Neural cell (in vitro differentiated cells): ENCODE results near the gene ELOB. TPM values are rescaled to one million over a fixed set of nuclear protein-coding genes. Genes with fewer than 3 reads are reported as not detected.

Experiments used
- H2AFZ ChIP-seq: fragments of 200-600, 300-800 bp; sonication (generic), shearing (Covaris generic); 2 replicates; pipeline ENCODE4 v1.6.0; 2014; ENCODE audit warnings: low read depth, mild to moderate bottlenecking, antibody characterized with exemption, low read length, moderate library complexity
- H3F3A ChIP-seq: fragments of 200-600 bp; shearing (Covaris generic); 2 replicates; pipeline ENCODE4 v1.6.1; 2016; ENCODE audit warnings: mild to moderate bottlenecking, moderate library complexity, mixed read lengths, antibody characterized with exemption, low read length; ENCODE audit not compliant: insufficient read depth, poor library complexity, severe bottlenecking
- H3K27ac ChIP-seq: fragments of 200-600, 300-800 bp; sonication (generic), shearing (Covaris generic); 2 replicates; pipeline ENCODE4 v1.5.1; 2014; ENCODE audit warnings: mild to moderate bottlenecking, low read length, moderate library complexity
- H3K27me3 ChIP-seq: fragments of 300-800, 200-600 bp; sonication (generic), shearing (Covaris generic); 2 replicates; pipeline ENCODE4 v1.6.0; 2014; ENCODE audit warnings: mild to moderate bottlenecking, low read depth, low read length, moderate library complexity; ENCODE audit not compliant: insufficient read depth
- H3K36me3 ChIP-seq: fragments of 300-800, 200-600 bp; sonication (generic), shearing (Covaris generic); 2 replicates; pipeline ENCODE4 v1.5.1; 2014; ENCODE audit warnings: mild to moderate bottlenecking, antibody characterized with exemption, low read length, moderate library complexity; ENCODE audit not compliant: insufficient read depth
- H3K4me2 ChIP-seq: fragments of 300-800, 200-600 bp; sonication (generic), shearing (Covaris generic); 2 replicates; pipeline ENCODE4 v1.6.0; 2014; ENCODE audit warnings: mild to moderate bottlenecking, low read length
- H3K4me3 ChIP-seq: fragments of 300-800, 200-600 bp; sonication (generic), shearing (Covaris generic); 2 replicates; pipeline ENCODE4 v1.5.1; 2014; ENCODE audit warnings: mild to moderate bottlenecking, low read length, moderate library complexity
- H3K79me2 ChIP-seq: fragments of 200-600 bp; shearing (Covaris generic); replicated peaks from 2 replicates; pipeline ENCODE4 v1.6.0; 2014; ENCODE audit warnings: mild to moderate bottlenecking, low read length, moderate library complexity; ENCODE audit not compliant: insufficient read depth
- H3K9ac ChIP-seq: fragments of 300-800, 200-600 bp; sonication (generic), shearing (Covaris generic); 2 replicates; pipeline ENCODE4 v1.6.1; 2016; ENCODE audit warnings: mild to moderate bottlenecking, low read length, mixed read lengths
- H3K9me2 ChIP-seq: fragments of 200-600 bp; shearing (Covaris generic); 2 replicates; pipeline ENCODE4 v1.6.1; 2016; ENCODE audit warnings: mild to moderate bottlenecking, low read length, mixed read lengths; ENCODE audit not compliant: insufficient read depth
- H3K9me3 ChIP-seq: fragments of 200-600, 300-800 bp; sonication (generic), shearing (Covaris generic); 2 replicates; pipeline ENCODE4 v1.6.1; 2016; ENCODE audit warnings: mild to moderate bottlenecking, mixed run types, low read length, moderate library complexity, mixed read lengths
- H4K20me1 ChIP-seq: fragments of 200-600 bp; shearing (Covaris generic); 2 replicates; pipeline ENCODE4 v1.6.1; 2016; ENCODE audit warnings: mild to moderate bottlenecking, mixed run types; ENCODE audit not compliant: insufficient read depth
- CTCF ChIP-seq: fragments of 450-650 bp; IDR thresholded peaks from 2 replicates; pipeline ENCODE4 v1.5.1; 2014; ENCODE audit warnings: antibody characterized with exemption, mild to moderate bottlenecking, moderate library complexity; ENCODE audit not compliant: poor library complexity, severe bottlenecking
- EP300 ChIP-seq: fragments of 450-650 bp; conservative IDR thresholded peaks from 2 replicates; pipeline ENCODE4 v1.6.1; 2014; ENCODE audit warnings: antibody characterized with exemption, mild to moderate bottlenecking, moderate library complexity; ENCODE audit not compliant: poor library complexity, severe bottlenecking
- EZH2 ChIP-seq: fragments of 200-600, 300-800 bp; shearing (Covaris generic), sonication (generic); IDR thresholded peaks from 2 replicates; pipeline ENCODE4 v1.6.1; 2014; ENCODE audit warnings: antibody characterized with exemption, low read length, borderline replicate concordance, mild to moderate bottlenecking; ENCODE audit not compliant: insufficient read depth, poor library complexity, severe bottlenecking
- MXI1 ChIP-seq: fragments of 450-650 bp; conservative IDR thresholded peaks from 2 replicates; pipeline ENCODE4 v1.6.1; 2014; ENCODE audit warnings: antibody characterized with exemption, mild to moderate bottlenecking; ENCODE audit not compliant: poor library complexity, severe bottlenecking
- POLR2AphosphoS5 ChIP-seq: IDR thresholded peaks from 2 replicates; pipeline ENCODE4 v1.6.1; 2012
- RAD21 ChIP-seq: fragments of 450-650 bp; conservative IDR thresholded peaks from 2 replicates; pipeline ENCODE4 v1.6.1; 2014; ENCODE audit warnings: antibody characterized with exemption, mild to moderate bottlenecking, moderate library complexity
- REST ChIP-seq: IDR thresholded peaks from 2 replicates; pipeline ENCODE4 v1.6.1; 2012; ENCODE audit warnings: borderline replicate concordance
- SMC3 ChIP-seq: fragments of 450-650 bp; conservative IDR thresholded peaks from 2 replicates; pipeline ENCODE4 v1.6.1; 2014; ENCODE audit warnings: antibody characterized with exemption, mild to moderate bottlenecking, moderate library complexity; ENCODE audit not compliant: poor library complexity
- TAF1 ChIP-seq: IDR thresholded peaks from 2 replicates; pipeline ENCODE4 v1.6.1; 2012; ENCODE audit warnings: low read depth
- polyA plus RNA-seq: library from polyadenylated mRNA; depleted of rRNA; stranded (reverse); fragments of >200 nt; gene quantifications from 2 replicates; pipeline ENCODE4 v1.2.3, GENCODE V29; 2014

ELOB gene
- polyA plus RNA-seq, 1 donor from 2014 or later = 513 TPM

GRCh38 chr16:2822496-2822895 lies 45.4 kb upstream of the ELOB start:
- Histone ChIP-seq H3K9me3 (no peaks in the 10 kb centered on the region), H3F3A (no peaks in the 10 kb centered on the region), H3K27me3 (no peaks in the 10 kb centered on the region), H3K36me3 (no peaks in the 10 kb centered on the region), H3K79me2 (no peaks in the 10 kb centered on the region), H2AFZ (no peak overlapping the region), H3K9me2 (no peaks in the 10 kb centered on the region), H4K20me1 (no peaks in the 10 kb centered on the region), H3K4me2 (no peak overlapping the region), H3K4me3 (no peak overlapping the region), H3K9ac (no peak overlapping the region), H3K27ac (no peak overlapping the region)
- TF ChIP-seq SMC3 = no peak
- TF ChIP-seq MXI1 = no peak
- TF ChIP-seq REST = no peak
- no peak for TF ChIP-seq EZH2
- no peak for TF ChIP-seq CTCF
- TF ChIP-seq TAF1 = no peak
- no peak for TF ChIP-seq RAD21
- no peak for TF ChIP-seq POLR2AphosphoS5
- TF ChIP-seq EP300 = no peak

GRCh38 chr16:2822158-2822495 lies 45.0 kb upstream of the ELOB start:
- Histone ChIP-seq H3K27ac (no peak overlapping the region), H3K9me2 (no peaks in the 10 kb centered on the region), H3K4me2 (no peak overlapping the region), H3K9me3 (no peaks in the 10 kb centered on the region), H3F3A (no peaks in the 10 kb centered on the region), H3K79me2 (no peaks in the 10 kb centered on the region), H3K4me3 (no peak overlapping the region), H3K27me3 (no peaks in the 10 kb centered on the region), H4K20me1 (no peaks in the 10 kb centered on the region), H3K36me3 (no peaks in the 10 kb centered on the region), H2AFZ (no peak overlapping the region), H3K9ac (no peak overlapping the region)
- TF ChIP-seq CTCF = no peak
- no peak for TF ChIP-seq REST
- no peak for TF ChIP-seq RAD21
- TF ChIP-seq EP300 = no peak
- no peak for TF ChIP-seq EZH2
- TF ChIP-seq SMC3 = no peak
- TF ChIP-seq POLR2AphosphoS5 = no peak
- no peak for TF ChIP-seq MXI1
- no peak for TF ChIP-seq TAF1
